Measurements from ENCODE around the gene TLCD3A.
A peak's percentile ranks its signal among the peaks of the same experiment; 100 is the strongest.
"Not testable (repeated sequence)": the region's sequence is repeated elsewhere in the genome, so short reads cannot be mapped to it uniquely, and the experiment has no call there.

TLCD3A gene

DNA sequence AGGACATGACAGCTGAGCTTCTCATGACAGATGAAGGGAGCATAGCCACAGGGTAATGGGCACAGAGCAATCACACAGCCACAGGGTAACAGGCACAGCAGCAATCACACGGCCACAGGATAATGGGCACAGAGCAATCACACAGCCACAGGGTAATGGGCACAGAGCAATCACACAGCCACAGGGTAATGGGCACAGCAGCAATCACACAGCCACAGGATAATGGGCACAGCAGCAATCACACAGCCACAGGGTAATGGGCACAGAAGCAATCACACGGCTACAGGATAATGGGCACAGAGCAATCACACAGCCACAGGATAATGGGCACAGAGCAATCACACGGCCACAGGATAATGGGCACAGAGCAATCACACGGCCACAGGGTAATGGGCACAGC, 16.2 kb downstream of the TLCD3A start:
- not testable (repeated sequence) for DNase-seq (ENCODE audit: low read depth in 2 of 2)

DNA sequence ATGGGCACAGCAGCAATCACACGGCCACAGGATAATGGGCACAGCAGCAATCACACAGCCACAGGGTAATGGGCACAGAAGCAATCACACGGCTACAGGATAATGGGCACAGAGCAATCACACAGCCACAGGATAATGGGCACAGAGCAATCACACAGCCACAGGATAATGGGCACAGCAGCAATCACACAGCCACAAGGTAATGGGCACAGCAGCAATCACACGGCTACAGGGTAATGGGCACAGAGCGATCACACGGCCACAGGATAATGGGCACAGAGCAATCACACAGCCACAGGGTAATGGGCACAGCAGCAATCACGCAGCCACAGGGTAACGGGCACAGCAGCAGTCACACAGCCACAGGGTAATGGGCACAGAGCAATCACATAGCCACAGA, 17.0 kb downstream of the TLCD3A start:
- DNase-seq (ENCODE audit: low read depth in 2 of 2) = not testable (repeated sequence)

DNA sequence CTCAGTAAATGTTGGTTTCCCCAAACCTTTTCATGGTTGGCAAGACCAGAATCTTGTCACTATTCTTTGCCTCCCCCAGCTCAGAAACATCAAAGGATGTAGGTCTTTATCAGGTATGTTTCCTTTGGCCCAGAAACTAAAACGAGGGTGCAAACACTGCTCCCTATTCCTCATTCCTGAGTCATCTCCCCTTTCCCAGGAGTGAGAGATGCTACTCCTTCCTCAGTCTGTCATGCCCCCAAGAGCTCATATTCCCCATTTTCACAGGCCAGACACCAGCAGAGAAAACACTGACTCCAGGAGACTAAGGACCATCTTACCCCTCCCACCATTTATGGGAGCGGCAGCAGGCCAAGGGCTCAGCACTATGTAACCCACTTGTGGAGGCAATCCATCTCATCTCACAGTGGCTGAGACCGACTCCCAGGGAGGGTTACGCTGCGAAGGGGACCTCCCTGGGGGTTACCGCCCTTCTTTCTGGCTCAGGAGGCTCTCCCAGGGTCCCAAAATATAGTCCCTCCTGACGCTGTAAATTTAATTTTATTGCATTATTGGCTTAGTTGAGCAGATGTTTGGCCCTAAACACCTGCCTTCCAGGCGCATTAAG, 18.1 kb downstream of the TLCD3A start:
- DNase-seq (ENCODE audit: low read depth in 2 of 2) = no peak

DNA sequence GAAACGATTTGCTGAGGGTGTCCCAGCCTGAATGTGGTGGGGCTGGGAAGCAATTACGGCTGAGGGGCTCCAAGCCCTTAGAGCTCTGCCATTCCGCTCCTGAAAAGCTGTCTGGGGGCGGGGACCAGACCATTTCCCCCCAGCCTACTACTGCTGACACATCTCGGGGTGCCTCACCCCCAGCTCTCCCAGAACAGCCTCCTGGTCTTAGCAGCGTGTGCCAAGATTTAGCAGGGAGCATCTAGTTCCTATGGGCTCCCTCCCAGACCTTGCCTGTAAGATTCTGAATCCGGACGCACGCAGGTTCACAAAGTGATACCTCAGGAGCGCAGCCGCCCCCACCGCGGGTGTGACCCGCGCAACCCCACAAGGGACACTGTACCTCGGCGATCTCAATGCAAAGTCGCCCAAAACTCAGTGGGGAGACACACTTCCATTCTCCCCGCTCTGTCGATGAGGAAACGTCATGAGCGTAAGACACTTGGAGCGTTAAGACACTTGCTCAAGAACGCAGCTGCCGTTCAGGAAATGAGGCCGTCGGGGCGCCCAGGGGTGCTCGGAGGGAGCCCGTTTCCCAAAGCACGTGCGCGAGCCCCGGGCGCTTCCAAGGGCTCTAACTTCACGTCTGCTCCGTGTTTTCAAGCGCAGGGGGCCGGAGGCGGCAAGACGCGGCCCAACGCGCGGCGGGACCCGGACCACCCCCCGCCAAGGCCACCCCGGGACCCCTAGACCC, 19.0 kb downstream of the TLCD3A start:
- peak; percentile 13 to 19 for DNase-seq (ENCODE audit: low read depth in 2 of 2)

DNA sequence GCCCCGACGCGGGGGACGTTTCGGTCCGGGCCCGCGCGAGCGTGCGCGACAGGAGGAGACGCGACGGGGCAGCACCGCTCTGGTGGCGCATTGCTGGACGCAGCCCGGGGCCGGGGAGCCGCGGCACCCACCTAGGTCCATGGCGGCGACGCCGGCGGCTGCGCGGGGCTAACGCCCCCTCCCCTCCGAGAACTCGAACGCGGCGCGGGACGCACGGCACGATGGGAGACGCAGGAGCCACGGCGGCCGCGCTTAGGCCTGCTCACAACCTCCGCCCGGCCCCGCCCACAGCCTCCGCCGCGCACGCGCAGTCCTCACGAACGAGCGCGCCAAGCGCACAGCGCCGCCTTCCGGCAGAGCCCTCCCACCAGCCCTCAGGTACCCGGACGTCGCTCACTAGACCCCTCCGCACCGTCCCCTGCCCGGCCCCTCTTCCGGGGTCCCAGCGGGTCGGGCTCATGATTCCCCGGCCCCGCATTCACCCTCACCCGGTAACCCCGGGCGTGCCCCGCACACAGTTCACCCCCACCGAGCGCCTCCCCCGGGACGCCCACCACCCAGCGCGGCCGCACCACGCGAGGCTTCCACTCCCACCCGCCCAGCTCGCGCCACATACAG, 19.7 kb downstream of the TLCD3A start, which contains the start of gene GEMIN4:
Gene GEMIN4, minus strand, starts transcription at position 263 of the 618 bp plus-strand sequence. Its CDS starts 122 bp downstream, at position 141.
- peak; percentile 92 to 96 for DNase-seq (ENCODE audit: low read depth in 2 of 2)

DNA sequence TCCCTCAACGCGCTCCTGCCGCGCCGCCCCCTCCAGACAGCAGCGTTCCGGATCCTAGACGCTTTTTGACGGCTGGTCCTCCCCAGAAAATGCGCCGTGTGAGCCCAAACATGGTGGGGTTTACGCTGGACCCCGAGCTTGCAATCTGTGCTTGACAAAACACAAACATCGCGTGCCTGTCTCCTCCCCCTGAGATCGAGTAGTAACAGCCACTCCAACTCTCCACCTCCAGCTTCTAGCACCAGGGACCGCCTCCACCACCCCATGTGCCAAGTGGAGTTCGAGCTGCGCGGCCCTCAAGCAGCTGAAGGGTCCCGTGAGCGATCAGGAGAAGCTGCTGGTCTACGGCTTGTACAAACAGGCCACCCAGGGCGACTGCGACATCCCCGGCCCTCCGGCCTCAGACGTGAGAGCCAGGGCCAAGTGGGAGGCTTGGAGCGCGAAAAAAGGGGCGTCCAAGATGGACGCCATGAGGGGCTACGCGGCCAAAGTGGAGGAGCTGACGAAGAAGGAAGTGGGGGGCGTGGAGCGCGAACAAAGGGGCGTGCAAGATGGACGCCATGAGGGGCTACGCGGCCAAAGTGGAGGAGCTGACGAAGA, 20.3 kb downstream of the TLCD3A start:
- DNase-seq (ENCODE audit: low read depth in 2 of 2) = peak in 1 of 2 donors; percentile 23

DNA sequence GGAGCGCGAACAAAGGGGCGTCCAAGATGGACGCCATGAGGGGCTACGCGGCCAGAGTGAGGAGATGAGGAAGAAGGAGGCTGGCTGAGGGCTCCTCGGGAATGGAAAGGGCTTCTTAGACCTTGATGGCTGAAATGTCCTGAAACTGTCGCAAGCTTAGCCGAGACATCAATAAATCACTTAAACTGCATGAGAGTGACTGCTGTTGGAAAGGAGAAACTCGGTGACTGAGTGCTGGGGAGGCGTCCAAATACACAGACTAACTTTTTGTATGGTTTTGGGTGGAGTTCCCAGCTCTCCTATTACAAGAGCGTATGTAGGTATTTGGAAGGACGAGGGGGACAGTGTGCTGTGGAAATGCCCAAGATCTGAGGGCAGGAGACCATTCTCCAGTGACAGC, 21.0 kb downstream of the TLCD3A start:
- no peak for DNase-seq (ENCODE audit: low read depth in 2 of 2)

DNA sequence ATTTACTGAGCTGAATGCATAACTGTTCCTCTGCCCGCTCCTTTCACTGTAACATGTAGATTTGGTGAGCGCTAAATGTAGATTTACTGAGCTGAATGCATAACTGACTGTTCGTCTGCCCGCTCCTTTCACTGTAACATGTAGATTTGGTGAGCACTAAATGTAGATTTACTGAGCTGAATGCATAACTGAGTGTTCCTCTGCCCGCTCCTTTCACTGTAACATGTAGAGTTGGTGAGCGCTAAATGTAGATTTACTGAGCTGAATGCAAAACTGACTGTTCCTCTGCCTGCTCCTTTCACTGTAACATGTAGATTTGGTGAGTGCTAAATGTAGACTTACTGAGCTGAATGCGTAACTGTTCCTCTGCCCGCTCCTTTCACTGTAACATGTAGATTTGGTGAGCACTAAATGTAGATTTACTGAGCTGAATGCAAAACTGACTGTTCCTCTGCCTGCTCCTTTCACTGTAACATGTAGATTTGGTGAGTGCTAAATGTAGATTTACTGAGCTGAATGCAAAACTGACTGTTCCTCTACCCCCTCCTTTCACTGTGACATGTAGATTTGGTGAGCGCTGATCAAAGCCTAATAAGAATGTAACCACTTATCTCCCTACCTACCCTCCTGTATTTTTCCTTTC, 23.0 kb downstream of the TLCD3A start:
- not testable (repeated sequence) for DNase-seq (ENCODE audit: low read depth in 2 of 2)

DNA sequence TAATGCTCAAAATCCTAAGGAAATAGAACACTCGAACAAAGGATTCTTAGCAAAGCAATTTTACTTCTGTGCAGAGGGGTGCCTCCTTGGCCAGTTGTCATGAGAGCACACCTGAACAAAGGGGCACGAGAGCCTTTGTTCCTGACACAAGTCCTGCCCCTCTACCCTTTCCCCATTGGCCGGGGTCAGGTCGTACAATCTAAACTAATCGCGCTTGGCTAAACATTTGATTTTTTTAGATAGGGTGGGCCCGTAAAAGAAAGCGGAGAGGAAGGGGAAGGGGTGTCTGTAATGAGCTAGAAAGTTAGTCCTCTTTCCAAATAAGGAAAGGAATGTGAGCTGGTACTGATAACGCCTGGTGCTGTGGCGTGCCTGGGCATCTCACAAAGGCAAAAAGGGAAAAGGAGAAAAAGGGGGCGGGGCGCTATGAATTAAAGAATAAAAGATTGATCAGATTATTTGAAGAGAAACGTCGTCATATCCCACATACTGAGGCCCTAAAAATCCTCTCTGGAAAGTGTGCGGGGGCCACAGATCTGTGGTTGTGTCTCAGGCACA, 23.7 kb downstream of the TLCD3A start:
- DNase-seq (ENCODE audit: low read depth in 2 of 2) = not testable (repeated sequence)

DNA sequence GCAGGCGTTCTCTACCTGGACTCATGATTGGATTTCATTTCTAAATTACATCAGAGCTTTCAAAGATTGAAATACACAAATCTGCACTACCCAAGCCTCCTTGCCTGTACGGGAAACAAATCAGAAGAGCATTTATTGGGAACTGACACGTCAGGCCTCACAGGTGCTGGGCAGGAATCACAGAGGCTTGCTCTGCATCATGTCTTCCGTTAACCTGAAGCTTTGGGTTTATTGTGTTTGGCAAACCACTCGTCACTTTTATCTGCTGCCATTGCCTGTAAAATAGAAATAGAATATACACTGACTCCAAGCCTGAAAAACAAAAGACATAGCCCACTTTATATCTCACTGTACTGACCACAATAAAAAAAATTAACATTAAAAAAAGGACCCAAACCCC, 27.6 kb downstream of the TLCD3A start:
- DNase-seq (ENCODE audit: low read depth in 2 of 2) = no peak

DNA sequence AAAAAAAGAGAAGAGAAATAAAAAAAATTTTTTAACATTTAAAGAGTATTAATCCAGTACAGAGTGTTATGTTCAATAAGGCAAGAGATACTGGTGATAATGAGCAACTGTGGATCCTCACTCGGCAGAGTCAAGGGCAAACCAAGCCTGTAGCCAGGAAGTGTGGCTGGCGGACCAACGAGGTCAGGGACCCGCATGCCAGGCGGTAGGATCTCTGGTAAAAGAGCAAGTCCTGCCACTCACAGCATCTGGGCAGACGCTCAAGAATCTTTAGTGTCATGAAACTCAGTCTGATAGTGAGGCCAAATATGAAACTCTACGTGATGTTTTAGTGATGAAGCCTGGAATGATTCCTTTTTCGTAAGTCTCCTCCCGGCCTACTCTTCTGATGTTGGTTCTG, 28.0 kb downstream of the TLCD3A start:
- DNase-seq (ENCODE audit: low read depth in 2 of 2) = no peak

DNA sequence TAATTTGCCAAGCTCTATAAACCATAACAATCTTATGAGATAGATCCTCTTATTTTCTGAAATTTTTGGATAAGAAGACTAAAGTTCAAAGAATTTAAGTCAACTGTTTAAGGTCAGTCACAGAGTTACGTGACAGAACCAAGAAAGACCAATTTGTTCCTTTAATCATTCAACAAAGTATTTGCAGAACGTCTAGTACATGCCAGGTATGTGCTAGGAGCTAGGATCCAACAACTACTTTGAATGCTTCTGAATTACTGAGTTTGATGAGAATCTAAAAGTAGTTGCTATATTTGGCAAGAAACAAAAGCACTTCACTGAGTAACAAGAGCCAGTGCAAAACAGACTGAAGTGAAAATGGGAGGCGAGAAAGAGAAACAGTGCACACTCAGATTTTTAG, 34.7 kb downstream of the TLCD3A start:
- DNase-seq (ENCODE audit: low read depth in 2 of 2) = no peak

DNA sequence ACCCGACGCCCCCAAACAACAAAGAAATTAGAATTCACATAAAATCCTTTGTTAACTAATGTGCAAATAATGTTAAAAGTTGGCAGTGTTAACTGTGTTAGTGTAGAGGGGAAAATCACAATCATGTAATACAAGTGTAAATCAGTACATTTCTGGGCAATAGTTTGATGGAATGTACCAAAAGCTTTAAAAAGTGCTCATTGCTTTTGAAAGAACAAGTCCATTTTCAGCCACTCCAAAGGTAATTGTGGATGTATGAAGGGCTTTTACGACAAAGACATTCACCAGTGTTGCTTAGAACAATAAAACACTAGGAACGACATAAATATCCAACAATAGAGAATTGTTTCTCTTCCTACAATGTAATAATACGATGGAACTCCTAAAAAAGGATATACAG, 40.6 kb downstream of the TLCD3A start:
- DNase-seq (ENCODE audit: low read depth in 2 of 2) = no peak

DNA sequence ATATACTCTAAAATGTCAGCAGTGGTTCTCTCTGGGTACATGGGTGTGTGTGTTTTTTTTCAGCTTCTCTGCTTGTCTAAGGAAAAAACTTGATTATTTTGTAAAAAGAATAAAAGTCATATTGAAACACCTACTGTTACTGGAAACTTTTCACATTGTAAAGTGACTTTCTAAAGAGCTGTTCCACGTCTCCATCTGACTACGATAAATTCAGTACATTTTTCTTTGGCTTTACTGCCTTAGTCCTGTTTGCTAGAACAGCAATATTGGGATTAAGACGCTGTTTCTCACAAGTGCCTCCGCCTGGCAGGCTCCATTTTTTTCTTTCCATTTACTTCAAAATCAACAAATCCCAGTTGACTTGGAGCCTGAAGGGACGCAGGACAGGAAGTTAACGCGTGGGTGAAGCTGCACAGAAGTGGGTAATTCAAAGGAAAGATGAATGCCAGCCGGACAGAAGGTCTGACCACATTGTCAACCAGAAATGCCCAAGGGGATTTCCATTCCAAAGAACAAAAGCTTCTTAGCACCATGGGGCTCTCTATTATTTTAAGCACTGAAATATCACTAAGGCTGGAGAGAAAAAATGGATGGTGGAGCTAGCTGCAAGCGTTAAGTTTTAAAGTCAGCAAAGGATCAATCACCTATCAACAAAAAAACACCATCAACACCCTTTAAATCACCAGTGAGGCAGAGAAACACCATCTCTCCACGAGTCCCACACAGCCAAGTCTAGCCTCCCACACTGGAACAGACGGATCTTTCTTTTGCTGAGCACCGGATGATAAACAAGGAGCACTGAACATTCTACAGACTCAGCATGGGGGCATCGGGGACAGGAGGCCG, 41.3 kb downstream of the TLCD3A start:
- DNase-seq (ENCODE audit: low read depth in 2 of 2) = no peak

DNA sequence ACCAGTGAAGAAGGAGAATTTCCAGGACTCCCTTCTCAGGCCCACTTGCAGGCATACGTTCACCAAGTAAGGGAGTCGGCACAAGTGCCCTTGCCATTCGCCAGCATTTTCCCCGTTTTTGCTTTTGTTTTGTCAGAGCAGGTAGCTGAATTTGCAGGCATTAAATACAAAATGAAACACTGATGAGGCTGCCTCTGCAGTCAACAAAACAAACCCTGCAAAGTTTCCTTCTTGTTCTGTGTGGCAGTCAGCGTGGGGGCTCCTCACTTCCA, 41.9 kb downstream of the TLCD3A start:
- no peak for DNase-seq (ENCODE audit: low read depth in 2 of 2)

DNA sequence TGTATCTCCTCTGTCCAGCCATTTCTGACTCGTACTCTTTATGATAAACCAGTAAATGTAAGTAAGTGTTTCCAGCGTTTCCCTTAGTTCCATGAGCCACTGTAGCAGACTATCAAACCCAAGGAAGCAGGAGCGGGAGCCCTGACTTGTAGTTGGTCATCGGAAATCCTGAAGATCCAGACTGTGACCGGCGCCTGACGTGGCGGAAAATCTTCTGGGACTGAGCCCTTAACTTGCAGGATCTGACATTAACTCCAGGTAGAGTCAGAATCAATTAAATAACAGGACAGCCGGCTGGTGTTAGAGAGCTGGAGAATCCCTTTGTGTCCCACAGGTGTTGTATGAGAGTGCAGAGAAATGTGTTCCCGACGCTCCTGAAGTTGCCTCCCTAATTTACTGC, 45.7 kb downstream of the TLCD3A start:
- no peak for DNase-seq (ENCODE audit: low read depth in 2 of 2)

DNA sequence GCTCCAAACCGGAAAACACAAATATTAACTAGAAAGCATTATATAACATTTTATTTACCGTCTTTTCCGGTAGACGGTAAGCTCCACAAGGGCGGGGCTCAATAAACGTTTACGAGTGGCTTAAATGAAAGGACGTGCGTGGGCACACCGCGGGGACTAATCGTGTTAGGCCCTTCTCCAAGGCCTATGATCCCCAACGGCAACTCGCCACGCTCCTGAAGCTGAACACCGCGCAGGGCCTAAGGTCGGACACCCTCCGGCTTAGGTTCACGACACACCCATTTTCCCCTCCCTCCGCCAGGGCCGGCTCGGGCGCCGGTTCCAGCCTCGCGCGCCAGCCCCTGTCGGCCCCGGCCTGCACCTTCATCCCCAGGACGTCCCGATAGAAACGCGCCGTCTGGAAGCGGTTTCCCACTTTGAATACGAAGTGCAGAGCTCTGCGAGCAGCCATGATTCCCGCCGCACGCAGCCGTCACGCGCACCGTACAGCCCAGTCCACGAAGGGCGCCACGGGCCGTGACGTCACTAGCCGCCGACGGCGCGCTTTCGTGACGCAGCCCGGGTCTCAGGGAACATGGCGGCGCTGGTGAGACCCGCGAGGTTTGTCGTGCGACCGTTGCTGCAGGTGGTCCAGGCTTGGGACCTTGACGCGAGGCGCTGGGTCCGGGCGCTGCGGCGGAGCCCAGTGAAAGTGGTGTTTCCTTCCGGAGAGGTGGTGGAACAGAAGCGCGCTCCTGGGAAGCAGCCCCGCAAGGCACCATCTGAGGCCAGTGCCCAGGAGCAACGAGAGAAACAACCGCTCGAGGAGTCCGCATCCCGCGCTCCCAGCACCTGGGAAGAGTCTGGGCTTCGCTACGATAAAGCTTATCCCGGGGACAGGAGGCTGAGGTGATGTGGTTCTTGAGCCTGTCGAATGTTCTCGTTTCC, 49.7 kb downstream of the TLCD3A start, which contains the start of the genes GLOD4 and MRM3:
Gene GLOD4, minus strand, starts transcription at position 476 of the 927 bp plus-strand sequence. Its CDS starts 25 bp downstream, at position 451.
Gene MRM3, plus strand, starts transcription at position 549 of the 927 bp plus-strand sequence. Its CDS starts 26 bp downstream, at position 575.
- DNase-seq (ENCODE audit: low read depth in 2 of 2) = peak; percentile 83 to 93

DNA sequence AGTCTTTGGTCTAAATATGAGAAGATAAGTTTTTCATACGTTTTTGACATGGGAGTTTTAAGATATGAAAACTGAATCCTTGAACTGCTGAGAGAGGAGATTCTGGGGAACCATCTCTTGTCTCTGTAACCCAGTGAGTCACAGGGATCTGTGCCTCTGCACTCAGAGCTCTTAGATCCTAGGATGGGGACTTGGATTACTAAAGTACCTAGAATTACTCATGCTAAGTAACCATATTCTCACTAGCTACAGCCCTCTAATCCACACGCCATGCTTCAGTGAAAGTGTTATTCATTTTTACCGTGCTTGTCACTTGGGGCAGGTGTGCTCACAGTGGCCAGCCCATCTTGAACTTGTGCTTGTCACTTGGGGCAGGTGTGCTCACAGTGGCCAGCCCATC, 51.7 kb downstream of the TLCD3A start:
- no peak for DNase-seq (ENCODE audit: low read depth in 2 of 2)

DNA sequence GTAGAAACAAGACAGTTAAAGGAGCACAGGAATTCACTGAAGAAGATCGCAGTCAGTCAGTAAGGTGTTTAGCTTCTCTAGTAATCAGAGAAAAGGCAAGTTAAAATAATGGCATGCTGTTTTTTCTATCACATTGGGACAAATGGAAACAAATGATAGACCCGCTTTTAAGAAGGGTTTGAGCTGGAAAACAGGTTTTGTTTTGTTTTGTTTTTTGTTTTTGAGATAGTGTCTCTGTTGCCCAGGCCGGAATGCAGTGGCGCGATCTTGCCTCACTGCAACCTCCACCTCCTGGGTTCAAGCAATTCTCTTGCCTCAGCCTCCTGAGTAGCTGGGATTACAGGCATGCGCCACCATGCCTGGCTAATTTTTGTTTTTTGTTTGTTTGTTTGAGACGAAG, 53.5 kb downstream of the TLCD3A start:
- not testable (repeated sequence) for DNase-seq (ENCODE audit: low read depth in 2 of 2)
